Measurements from ENCODE around the gene PLXNC1.

PLXNC1 gene

GRCh38 chr12:94245631-94246383, 97.4 kb downstream of the PLXNC1 start:
- H3K27ac ChIP-seq (ENCODE audit: low read depth, low read length) = no peak overlapping the region
- no peaks in the 10 kb centered on the region for H3K27me3 ChIP-seq (ENCODE audit: control insufficient read depth, insufficient read depth, low read length)
- no peaks in the 10 kb centered on the region for H3K36me3 ChIP-seq (ENCODE audit: control insufficient read depth, insufficient read depth, low read length)
- H3K4me3 ChIP-seq (ENCODE audit: low read length) = no peak overlapping the region
- no peaks in the 10 kb centered on the region for H3K4me1 ChIP-seq (ENCODE audit: control insufficient read depth, insufficient read depth, low read length)
- H3K9ac ChIP-seq (ENCODE audit: low read length) = no peak overlapping the region

DNA sequence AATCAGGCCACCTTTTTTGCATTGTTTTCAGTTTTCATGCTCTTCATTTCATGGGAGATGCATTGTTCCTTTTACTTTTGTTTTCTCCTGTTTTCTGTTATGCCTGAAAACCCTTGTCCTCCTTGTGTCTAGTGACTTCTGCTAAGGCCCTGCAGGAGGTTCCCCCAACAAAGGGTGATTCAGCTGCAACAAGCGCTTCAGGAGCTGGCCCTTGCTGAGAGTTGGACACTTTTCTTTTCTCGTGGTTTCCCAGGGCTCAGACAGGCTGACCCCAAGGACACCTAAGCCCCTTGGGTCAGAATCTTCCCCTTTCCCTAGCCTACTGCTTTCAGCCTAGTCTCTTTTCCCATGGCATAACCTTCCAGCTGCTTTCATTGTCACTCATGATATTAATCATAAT, 98.9 kb downstream of the PLXNC1 start:
- H3K27ac ChIP-seq (ENCODE audit: low read depth, low read length) = no peak overlapping the region
- no peak overlapping the region for H3K4me3 ChIP-seq (ENCODE audit: low read length)
- no peaks in the 10 kb centered on the region for H3K27me3 ChIP-seq (ENCODE audit: control insufficient read depth, insufficient read depth, low read length)
- H3K9ac ChIP-seq (ENCODE audit: low read length) = no peak overlapping the region
- no peaks in the 10 kb centered on the region for H3K4me1 ChIP-seq (ENCODE audit: control insufficient read depth, insufficient read depth, low read length)
- no peaks in the 10 kb centered on the region for H3K36me3 ChIP-seq (ENCODE audit: control insufficient read depth, insufficient read depth, low read length)

- Histone ChIP-seq H3K4me3 (ENCODE audit: low read length) (no peak overlapping the region), H3K4me1 (ENCODE audit: control insufficient read depth, insufficient read depth, low read length) (no peaks in the 10 kb centered on the region), H3K27me3 (ENCODE audit: control insufficient read depth, insufficient read depth, low read length) (no peaks in the 10 kb centered on the region), H3K9ac (ENCODE audit: low read length) (no peak overlapping the region), H3K27ac (ENCODE audit: low read depth, low read length) (no peak overlapping the region), H3K36me3 (ENCODE audit: control insufficient read depth, insufficient read depth, low read length) (no peaks in the 10 kb centered on the region)
Measured at GRCh38 chr12:94248582-94248981, 100.2 kb downstream of the PLXNC1 start.

DNA sequence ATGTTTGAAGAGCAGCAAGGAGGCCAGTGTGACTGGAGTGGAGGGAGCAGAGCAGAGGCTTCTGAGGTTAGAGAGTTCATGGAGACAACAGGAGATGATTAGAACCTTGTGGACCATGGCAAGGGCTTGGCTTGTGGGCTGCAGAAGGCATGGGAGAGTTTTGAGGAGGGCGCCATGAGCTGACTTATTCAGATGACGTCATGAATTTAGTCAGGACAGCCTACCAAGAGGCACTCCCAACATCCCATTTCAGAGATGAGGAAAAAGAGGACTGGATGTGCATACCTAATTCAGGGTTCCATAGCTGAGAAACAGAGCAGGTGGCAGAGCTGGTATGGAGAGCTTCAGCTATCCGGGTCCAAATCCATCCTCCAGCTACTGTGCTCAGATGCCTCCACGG, 101.8 kb downstream of the PLXNC1 start:
- H3K4me1 ChIP-seq (ENCODE audit: control insufficient read depth, insufficient read depth, low read length) = no peaks in the 10 kb centered on the region
- H3K27me3 ChIP-seq (ENCODE audit: control insufficient read depth, insufficient read depth, low read length) = no peaks in the 10 kb centered on the region
- no peak overlapping the region for H3K9ac ChIP-seq (ENCODE audit: low read length)
- H3K4me3 ChIP-seq (ENCODE audit: low read length) = no peak overlapping the region
- H3K27ac ChIP-seq (ENCODE audit: low read depth, low read length) = no peak overlapping the region
- no peaks in the 10 kb centered on the region for H3K36me3 ChIP-seq (ENCODE audit: control insufficient read depth, insufficient read depth, low read length)

GRCh38 chr12:94254270-94254669, 105.9 kb downstream of the PLXNC1 start:
- Histone ChIP-seq H3K4me3 (ENCODE audit: low read length) (no peak overlapping the region), H3K27ac (ENCODE audit: low read depth, low read length) (no peak overlapping the region), H3K27me3 (ENCODE audit: control insufficient read depth, insufficient read depth, low read length) (no peaks in the 10 kb centered on the region), H3K4me1 (ENCODE audit: control insufficient read depth, insufficient read depth, low read length) (no peaks in the 10 kb centered on the region), H3K9ac (ENCODE audit: low read length) (no peak overlapping the region), H3K36me3 (ENCODE audit: control insufficient read depth, insufficient read depth, low read length) (no peaks in the 10 kb centered on the region)

DNA sequence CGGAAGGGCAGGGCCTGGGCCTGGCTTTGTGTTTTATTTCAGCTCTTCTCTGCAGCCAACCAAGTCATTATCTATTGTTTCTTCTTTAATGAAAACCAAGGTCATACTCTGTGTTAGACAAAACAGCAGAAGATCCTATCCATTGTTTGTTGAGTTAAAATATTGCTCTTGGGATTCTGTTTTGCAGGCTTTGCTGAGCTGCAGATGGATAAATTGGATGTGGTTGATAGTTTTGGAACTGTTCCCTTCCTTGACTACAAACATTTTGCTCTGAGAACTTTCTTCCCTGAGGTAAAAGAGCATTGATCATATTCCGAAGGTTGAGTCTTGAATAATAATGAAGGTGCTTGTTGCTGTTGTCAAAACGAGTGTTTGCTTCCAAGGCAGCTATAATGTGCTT, 106.6 kb downstream of the PLXNC1 start:
- Histone ChIP-seq H3K4me1 (ENCODE audit: control insufficient read depth, insufficient read depth, low read length) (no peaks in the 10 kb centered on the region), H3K27me3 (ENCODE audit: control insufficient read depth, insufficient read depth, low read length) (no peaks in the 10 kb centered on the region), H3K36me3 (ENCODE audit: control insufficient read depth, insufficient read depth, low read length) (no peaks in the 10 kb centered on the region), H3K4me3 (ENCODE audit: low read length) (no peak overlapping the region), H3K9ac (ENCODE audit: low read length) (no peak overlapping the region), H3K27ac (ENCODE audit: low read depth, low read length) (no peak overlapping the region)

DNA sequence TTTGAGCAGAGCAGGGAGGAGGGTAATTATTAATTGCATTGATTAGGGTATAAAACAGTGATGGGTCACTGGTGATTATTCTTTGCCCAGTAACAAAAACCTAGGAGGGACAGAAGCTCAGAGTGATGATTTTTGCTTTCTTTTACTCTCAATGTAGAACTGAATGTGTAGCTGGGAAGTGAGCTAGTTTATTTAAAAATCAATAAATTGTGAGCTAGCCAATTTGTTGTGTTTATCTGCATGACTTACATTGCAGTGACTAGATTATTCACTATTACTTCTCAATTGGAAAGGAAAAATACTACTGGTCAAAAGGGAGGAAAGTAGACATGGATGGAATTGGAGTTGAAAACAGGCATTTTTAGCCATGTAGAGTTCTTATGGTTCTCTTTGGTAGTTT, 107.1 kb downstream of the PLXNC1 start:
- no peaks in the 10 kb centered on the region for H3K4me1 ChIP-seq (ENCODE audit: control insufficient read depth, insufficient read depth, low read length)

GRCh38 chr12:94258593-94258992, 110.2 kb downstream of the PLXNC1 start:
- Histone ChIP-seq H3K4me3 (ENCODE audit: low read length) (no peak overlapping the region), H3K4me1 (ENCODE audit: control insufficient read depth, insufficient read depth, low read length) (peaks cover 15% of the 10 kb centered on the region), H3K27me3 (ENCODE audit: control insufficient read depth, insufficient read depth, low read length) (no peaks in the 10 kb centered on the region)

More for the DNA sequence above, 107.1 kb downstream of the PLXNC1 start:
- no peak overlapping the region for H3K4me3 ChIP-seq (ENCODE audit: low read length)
- no peak overlapping the region for H3K9ac ChIP-seq (ENCODE audit: low read length)
- H3K27ac ChIP-seq (ENCODE audit: low read depth, low read length) = no peak overlapping the region
- H3K27me3 ChIP-seq (ENCODE audit: control insufficient read depth, insufficient read depth, low read length) = no peaks in the 10 kb centered on the region
- H3K36me3 ChIP-seq (ENCODE audit: control insufficient read depth, insufficient read depth, low read length) = no peaks in the 10 kb centered on the region

DNA sequence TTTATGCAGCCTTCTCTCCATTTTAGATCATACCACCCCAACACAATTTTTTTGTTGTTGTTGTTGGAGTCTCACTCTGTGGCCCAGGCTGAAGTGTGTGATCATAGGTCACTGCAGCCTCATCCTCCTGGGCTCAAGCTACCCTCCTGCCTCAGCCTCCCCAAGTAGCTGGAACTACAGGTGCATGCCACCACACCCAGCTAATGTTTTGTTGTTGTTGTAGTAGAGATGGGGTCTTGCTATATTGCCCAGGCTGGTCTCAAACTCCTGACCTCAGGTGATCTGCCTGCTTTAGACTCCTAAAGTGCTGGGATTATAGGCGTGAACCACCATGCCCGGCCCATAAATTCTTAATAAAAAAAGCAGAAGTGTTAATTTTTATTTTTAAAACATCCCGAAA, 111.6 kb downstream of the PLXNC1 start:
- Histone ChIP-seq H3K27me3 (ENCODE audit: control insufficient read depth, insufficient read depth, low read length) (no peaks in the 10 kb centered on the region), H3K36me3 (ENCODE audit: control insufficient read depth, insufficient read depth, low read length) (no peaks in the 10 kb centered on the region), H3K27ac (ENCODE audit: low read depth, low read length) (no peak overlapping the region), H3K9ac (ENCODE audit: low read length) (no peak overlapping the region), H3K4me3 (ENCODE audit: low read length) (no peak overlapping the region), H3K4me1 (ENCODE audit: control insufficient read depth, insufficient read depth, low read length) (peaks cover 15% of the 10 kb centered on the region)

More at GRCh38 chr12:94258593-94258992, 110.2 kb downstream of the PLXNC1 start:
- Histone ChIP-seq H3K36me3 (ENCODE audit: control insufficient read depth, insufficient read depth, low read length) (no peaks in the 10 kb centered on the region), H3K9ac (ENCODE audit: low read length) (no peak overlapping the region), H3K27ac (ENCODE audit: low read depth, low read length) (no peak overlapping the region)

DNA sequence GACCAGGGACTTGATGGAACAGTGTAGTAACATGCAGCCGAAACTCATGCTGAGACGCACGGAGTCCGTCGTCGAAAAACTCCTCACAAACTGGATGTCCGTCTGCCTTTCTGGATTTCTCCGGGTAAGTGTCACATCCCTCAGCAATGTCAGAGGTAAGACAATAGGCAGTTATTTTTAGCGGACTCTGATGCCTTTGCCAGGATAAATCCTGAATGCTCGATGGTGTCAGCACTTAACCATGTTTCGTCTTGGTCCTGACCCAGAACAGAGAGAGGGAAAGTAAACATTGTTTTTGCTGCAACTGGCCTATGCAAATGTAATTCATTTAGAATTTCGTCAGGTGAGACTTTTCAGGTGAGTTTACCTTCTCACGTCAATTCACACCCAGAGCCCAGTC, 112.3 kb downstream of the PLXNC1 start:
- no peak overlapping the region for H3K9ac ChIP-seq (ENCODE audit: low read length)
- H3K4me1 ChIP-seq (ENCODE audit: control insufficient read depth, insufficient read depth, low read length) = peaks cover 15% of the 10 kb centered on the region
- H3K36me3 ChIP-seq (ENCODE audit: control insufficient read depth, insufficient read depth, low read length) = no peaks in the 10 kb centered on the region
- no peak overlapping the region for H3K27ac ChIP-seq (ENCODE audit: low read depth, low read length)
- H3K27me3 ChIP-seq (ENCODE audit: control insufficient read depth, insufficient read depth, low read length) = no peaks in the 10 kb centered on the region
- no peak overlapping the region for H3K4me3 ChIP-seq (ENCODE audit: low read length)

DNA sequence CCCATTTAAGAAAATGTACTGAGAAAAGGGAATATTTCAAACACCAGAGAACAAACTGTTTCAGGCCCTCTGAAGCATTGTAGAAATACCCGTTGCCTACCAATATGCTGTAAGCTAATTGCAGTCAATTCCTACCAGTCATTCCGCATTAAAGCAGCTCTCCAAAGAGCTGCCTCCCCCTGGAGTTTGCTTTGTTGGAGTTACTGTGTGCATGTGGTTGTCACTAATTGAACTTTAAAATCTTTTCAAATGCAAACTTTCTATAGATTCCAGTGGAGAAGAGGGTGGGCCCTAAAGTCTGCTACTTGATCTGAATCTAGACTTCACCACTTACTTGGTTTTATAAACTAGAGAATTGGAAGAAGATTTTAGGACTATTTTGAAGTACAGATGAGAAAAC, 112.7 kb downstream of the PLXNC1 start:
- Histone ChIP-seq H3K36me3 (ENCODE audit: control insufficient read depth, insufficient read depth, low read length) (no peaks in the 10 kb centered on the region), H3K4me3 (ENCODE audit: low read length) (no peak overlapping the region), H3K27me3 (ENCODE audit: control insufficient read depth, insufficient read depth, low read length) (no peaks in the 10 kb centered on the region), H3K4me1 (ENCODE audit: control insufficient read depth, insufficient read depth, low read length) (peaks cover 15% of the 10 kb centered on the region), H3K27ac (ENCODE audit: low read depth, low read length) (peak overlapping the region; percentile 21), H3K9ac (ENCODE audit: low read length) (no peak overlapping the region)

DNA sequence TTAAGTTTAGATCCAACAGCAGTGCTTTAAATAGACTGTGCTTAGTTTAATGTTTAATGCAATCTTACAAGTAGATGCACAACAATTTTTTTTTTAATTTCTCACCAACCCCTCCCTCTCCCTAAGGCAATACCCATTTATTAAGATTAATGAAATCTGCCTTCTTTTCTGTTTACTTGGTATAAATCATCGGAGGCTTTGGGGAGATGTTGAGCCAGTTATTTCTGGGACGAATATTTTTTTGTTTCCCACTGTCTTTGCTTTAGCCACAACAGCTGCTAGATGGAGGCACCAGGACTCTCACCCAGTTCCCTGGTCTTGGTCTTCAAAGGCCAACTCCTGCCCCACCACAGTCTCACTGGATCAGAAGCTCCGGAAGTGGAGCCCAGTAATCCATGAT, 113.4 kb downstream of the PLXNC1 start:
- peak overlapping the region; percentile 75 for H3K4me3 ChIP-seq (ENCODE audit: low read length)
- H3K4me1 ChIP-seq (ENCODE audit: control insufficient read depth, insufficient read depth, low read length) = peaks cover 15% of the 10 kb centered on the region
- H3K9ac ChIP-seq (ENCODE audit: low read length) = no peak overlapping the region
- H3K27ac ChIP-seq (ENCODE audit: low read depth, low read length) = peak overlapping the region; percentile 78
- no peaks in the 10 kb centered on the region for H3K27me3 ChIP-seq (ENCODE audit: control insufficient read depth, insufficient read depth, low read length)
- H3K36me3 ChIP-seq (ENCODE audit: control insufficient read depth, insufficient read depth, low read length) = no peaks in the 10 kb centered on the region

All from rectal smooth muscle tissue (tissue), 1 donor.